Uterus (tissue), 2 donors: ENCODE results near the gene IDH3A.

ENCODE experiments used
- POLR2A ChIP-seq, 2 donors: fragments of 450-650 bp; IDR thresholded peaks; one replicate each; pipeline ENCODE4 v1.6.1; 2016; ENCODE audit warnings: antibody characterized with exemption in 2 of 2, mild to moderate bottlenecking in 1 of 2, moderate library complexity in 1 of 2
- TF ChIP-seq, protein P1 (sequence below), 4 experiments: fragments of 200-600 bp in 2 of 4; fragments of 450-650 bp in 2 of 4; sonication (generic) in 2 of 4; IDR thresholded peaks; one replicate each; pipeline ENCODE4 v1.5.1; 2016 to 2019; ENCODE audit warnings: antibody characterized with exemption in 4 of 4, mild to moderate bottlenecking in 2 of 4, moderate library complexity in 1 of 4

DNA sequence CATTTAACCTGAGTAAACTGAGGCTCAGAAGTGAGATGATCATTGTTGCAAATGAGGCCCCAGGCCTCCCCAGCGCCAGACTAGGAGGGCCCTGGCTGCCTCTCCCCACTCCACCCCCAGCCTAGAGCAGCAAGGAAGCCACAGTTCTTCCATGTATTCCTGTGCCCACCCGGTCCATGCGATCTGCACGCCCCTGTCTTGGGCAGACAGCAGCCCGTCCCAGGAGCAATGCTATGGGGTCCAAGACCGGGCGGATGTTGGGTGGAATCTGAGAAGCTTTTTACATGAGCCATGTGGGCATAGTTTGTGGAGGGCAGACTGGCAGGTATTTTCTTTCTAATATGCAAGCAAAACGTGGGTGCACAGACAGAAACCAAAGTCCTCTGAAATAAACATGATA, 41.7 kb upstream of the IDH3A start:
- no peak for TF ChIP-seq POLR2A (IDR thresholded peaks at IDR 0.05)
- TF ChIP-seq, protein P1, sequence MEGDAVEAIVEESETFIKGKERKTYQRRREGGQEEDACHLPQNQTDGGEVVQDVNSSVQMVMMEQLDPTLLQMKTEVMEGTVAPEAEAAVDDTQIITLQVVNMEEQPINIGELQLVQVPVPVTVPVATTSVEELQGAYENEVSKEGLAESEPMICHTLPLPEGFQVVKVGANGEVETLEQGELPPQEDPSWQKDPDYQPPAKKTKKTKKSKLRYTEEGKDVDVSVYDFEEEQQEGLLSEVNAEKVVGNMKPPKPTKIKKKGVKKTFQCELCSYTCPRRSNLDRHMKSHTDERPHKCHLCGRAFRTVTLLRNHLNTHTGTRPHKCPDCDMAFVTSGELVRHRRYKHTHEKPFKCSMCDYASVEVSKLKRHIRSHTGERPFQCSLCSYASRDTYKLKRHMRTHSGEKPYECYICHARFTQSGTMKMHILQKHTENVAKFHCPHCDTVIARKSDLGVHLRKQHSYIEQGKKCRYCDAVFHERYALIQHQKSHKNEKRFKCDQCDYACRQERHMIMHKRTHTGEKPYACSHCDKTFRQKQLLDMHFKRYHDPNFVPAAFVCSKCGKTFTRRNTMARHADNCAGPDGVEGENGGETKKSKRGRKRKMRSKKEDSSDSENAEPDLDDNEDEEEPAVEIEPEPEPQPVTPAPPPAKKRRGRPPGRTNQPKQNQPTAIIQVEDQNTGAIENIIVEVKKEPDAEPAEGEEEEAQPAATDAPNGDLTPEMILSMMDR (IDR thresholded peaks at IDR 0.05), result no peak
